GM19463 (cell line): Measurements from ENCODE around the gene UNKL.

ENCODE experiments used
- ATAC-seq: cut with Tn5 transposase; IDR thresholded peaks from one replicate; pipeline ENCODE4 v1.9.1; 2021; ENCODE audit warnings: mild to moderate bottlenecking, moderate library complexity; ENCODE audit not compliant: unreplicated experiment

Gene UNKL

GRCh38 chr16:1342526-1343427 is 71.7 kb downstream of the UNKL start:
- peak; percentile 94 for ATAC-seq

- ATAC-seq = no peak
These were observed 72.7 kb downstream of the UNKL start for GRCh38 chr16:1341495-1342420.

GRCh38 chr16:1340730-1341494 is 73.6 kb downstream of the UNKL start:
- ATAC-seq = no peak

- ATAC-seq = no peak
These were observed 75.4 kb downstream of the UNKL start for GRCh38 chr16:1338855-1339675.

- ATAC-seq = no peak
These were observed 76.3 kb downstream of the UNKL start for GRCh38 chr16:1338119-1338730.

- ATAC-seq = no peak
These were observed 77.0 kb downstream of the UNKL start for GRCh38 chr16:1337486-1337885.

GRCh38 chr16:1336619-1337018 is 77.9 kb downstream of the UNKL start:
- no peak for ATAC-seq

GRCh38 chr16:1335996-1336395 is 78.5 kb downstream of the UNKL start:
- ATAC-seq = no peak

- no peak for ATAC-seq
These were observed 79.1 kb downstream of the UNKL start for GRCh38 chr16:1335211-1335971.

GRCh38 chr16:1334739-1335138 is 79.8 kb downstream of the UNKL start:
- no peak for ATAC-seq

- ATAC-seq = no peak
These were observed 80.4 kb downstream of the UNKL start for GRCh38 chr16:1333854-1334700.

GRCh38 chr16:1333149-1333812 is 81.2 kb downstream of the UNKL start, which contains the start of gene BAIAP3:
TSS of gene BAIAP3 (plus strand) at chr16:1333645. CDS start at chr16:1338550, 4,905 bp downstream.
- ATAC-seq = no peak

GRCh38 chr16:1332618-1333148 is 81.8 kb downstream of the UNKL start:
- ATAC-seq = no peak

- no peak for ATAC-seq
These were observed 82.5 kb downstream of the UNKL start for GRCh38 chr16:1331712-1332617.

- no peak for ATAC-seq
These were observed 83.4 kb downstream of the UNKL start for GRCh38 chr16:1330931-1331711.
